ENCODE measurements around the gene AR.

DNA sequence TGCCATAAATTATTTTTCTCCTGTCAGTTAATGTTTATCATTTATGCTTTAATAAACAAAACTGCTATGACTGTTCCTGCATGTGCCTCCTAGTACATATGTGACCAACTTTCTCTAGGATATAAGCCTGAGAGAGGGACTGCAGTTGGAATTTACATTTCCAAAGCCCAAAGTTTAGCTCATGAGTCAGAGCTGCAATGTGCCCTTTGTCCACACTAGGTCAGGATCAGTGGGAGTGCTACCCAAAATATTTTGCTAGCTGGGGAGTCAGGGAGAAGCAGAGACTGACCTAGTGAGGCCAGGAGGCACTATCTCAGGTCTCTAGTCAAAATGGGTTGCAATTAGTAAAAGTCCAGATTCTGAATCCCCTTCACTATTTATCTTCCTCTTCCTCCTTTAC lies 92.7 kb downstream of the AR start:
- TF ChIP-seq CTCF (IDR thresholded peaks at IDR 0.05) (no peak), POLR2A (IDR thresholded peaks at IDR 0.05) (no peak), EP300 (IDR thresholded peaks at IDR 0.05) (no peak)

Data from suprapubic skin (tissue), 3 donors.